ENCODE data around the gene GLRX5. TPM values are rescaled to one million over a fixed set of nuclear protein-coding genes. Genes with fewer than 3 reads are reported as not detected.

GLRX5 gene
- total RNA-seq, 3 donors from 2014 or later: 29.1 to 36.1 (median 33.6) TPM

- DNase-seq (ENCODE audit: low spot score in 2 of 2): no peak
- H3K27me3 ChIP-seq: no peaks in the 10 kb centered on the region
- TF ChIP-seq CTCF (IDR thresholded peaks at IDR 0.05) (no peak), POLR2A (IDR thresholded peaks at IDR 0.05) (no peak), POLR2AphosphoS5 (IDR thresholded peaks at IDR 0.05) (no peak)
- intact Hi-C loops (cut with DNase I; ENCODE audit: low total_unique reads): loop anchor here (10.0 kb wide), 1 partner anchor 73 kb away; no protein-coding TSS in a partner anchor
- peaks cover 11 to 19% of the 10 kb centered on the region in 2 donors for H3K4me1 ChIP-seq
- H3K9me3 ChIP-seq: no peaks in the 10 kb centered on the region
- peak overlapping the region; percentile 29 to 93 for H3K27ac ChIP-seq
- no peaks in the 10 kb centered on the region for H3K36me3 ChIP-seq
- H3K4me3 ChIP-seq: no peak overlapping the region
Measured at GRCh38 chr14:95518045-95518751, 16.7 kb upstream of the GLRX5 start.

GRCh38 chr14:95519699-95520098 lies 15.2 kb upstream of the GLRX5 start:
- no peak overlapping the region for H3K4me3 ChIP-seq
- TF ChIP-seq POLR2AphosphoS5 (IDR thresholded peaks at IDR 0.05): peak; percentile 48 to 89 (median 61)
- no peak for TF ChIP-seq CTCF (IDR thresholded peaks at IDR 0.05)
- TF ChIP-seq POLR2A (IDR thresholded peaks at IDR 0.05): no peak
- H3K4me1 ChIP-seq: peaks cover 13 to 14% of the 10 kb centered on the region in 2 donors
- no peak for DNase-seq (ENCODE audit: low spot score in 2 of 2)
- peak overlapping the region in 1 of 2 donors; percentile 93 for H3K27ac ChIP-seq
- no peaks in the 10 kb centered on the region for H3K36me3 ChIP-seq
- no peaks in the 10 kb centered on the region for H3K27me3 ChIP-seq
- H3K9me3 ChIP-seq: no peaks in the 10 kb centered on the region
- intact Hi-C loops (cut with DNase I; ENCODE audit: low total_unique reads): loop anchor here (10.0 kb wide), 1 partner anchor 75 kb away; no protein-coding TSS in a partner anchor

- no peak overlapping the region for H3K4me3 ChIP-seq
- intact Hi-C loops (cut with DNase I; ENCODE audit: low total_unique reads): no loop called here
- H3K4me1 ChIP-seq: peaks cover 7 to 8% of the 10 kb centered on the region in 2 donors
- H3K9me3 ChIP-seq: no peaks in the 10 kb centered on the region
- no peaks in the 10 kb centered on the region for H3K27me3 ChIP-seq
- no peak for DNase-seq (ENCODE audit: low spot score in 2 of 2)
- H3K36me3 ChIP-seq: no peaks in the 10 kb centered on the region
- H3K27ac ChIP-seq: peak overlapping the region in 1 of 2 donors; percentile 93
- no peak for TF ChIP-seq POLR2A (IDR thresholded peaks at IDR 0.05)
- no peak for TF ChIP-seq CTCF (IDR thresholded peaks at IDR 0.05)
- no peak for TF ChIP-seq POLR2AphosphoS5 (IDR thresholded peaks at IDR 0.05)
Measured at GRCh38 chr14:95520346-95520745, 14.5 kb upstream of the GLRX5 start.

- intact Hi-C loops (cut with DNase I; ENCODE audit: low total_unique reads): no loop called here
- no peaks in the 10 kb centered on the region for H3K27me3 ChIP-seq
- H3K4me1 ChIP-seq: peaks cover under 1 to 3% of the 10 kb centered on the region in 2 donors
- no peak overlapping the region for H3K4me3 ChIP-seq
- no peaks in the 10 kb centered on the region for H3K9me3 ChIP-seq
- no peak for TF ChIP-seq CTCF (IDR thresholded peaks at IDR 0.05)
- TF ChIP-seq POLR2A (IDR thresholded peaks at IDR 0.05): no peak
- no peak for TF ChIP-seq POLR2AphosphoS5 (IDR thresholded peaks at IDR 0.05)
- no peak overlapping the region for H3K27ac ChIP-seq
- DNase-seq (ENCODE audit: low spot score in 2 of 2): no peak
- H3K36me3 ChIP-seq: no peaks in the 10 kb centered on the region
Measured at GRCh38 chr14:95521001-95521400, 13.8 kb upstream of the GLRX5 start.

- no peaks in the 10 kb centered on the region for H3K27me3 ChIP-seq
- DNase-seq (ENCODE audit: low spot score in 2 of 2): no peak
- no peak for TF ChIP-seq CTCF (IDR thresholded peaks at IDR 0.05)
- TF ChIP-seq POLR2AphosphoS5 (IDR thresholded peaks at IDR 0.05): no peak
- no peak for TF ChIP-seq POLR2A (IDR thresholded peaks at IDR 0.05)
- H3K27ac ChIP-seq: no peak overlapping the region
- H3K4me3 ChIP-seq: no peak overlapping the region
- H3K9me3 ChIP-seq: no peaks in the 10 kb centered on the region
- no peaks in the 10 kb centered on the region for H3K36me3 ChIP-seq
- H3K4me1 ChIP-seq: peaks cover 0 to 3% of the 10 kb centered on the region in 2 donors
- intact Hi-C loops (cut with DNase I; ENCODE audit: low total_unique reads): no loop called here
Measured at GRCh38 chr14:95522116-95522515, 12.7 kb upstream of the GLRX5 start.

All from breast epithelium (tissue), 4 donors.